CD4-positive, alpha-beta T cell (primary cell): ENCODE data around the gene IRX3. TPM values are rescaled to one million over a fixed set of nuclear protein-coding genes. Genes with fewer than 3 reads are reported as not detected.

Experiments used
- ATAC-seq: fragments of 200-7000 bp; cut with Tn5 transposase; one replicate; pipeline ENCODE4 v1.10.0; 2022; ENCODE audit warnings: mild to moderate bottlenecking; ENCODE audit not compliant: poor library complexity
- CTCF ChIA-PET: fragments of 350-600 bp; sonication (Branson Sonifier 250); formaldehyde crosslinking; loops from one replicate; lab custom pipeline; 2021; ENCODE audit warnings: antibody characterized with exemption, inconsistent platforms; lab: Charles Lee
- POLR2A ChIA-PET: fragments of 350-600 bp; sonication (Branson Sonifier 250); formaldehyde crosslinking; loops from one replicate; lab custom pipeline; 2021; ENCODE audit warnings: antibody characterized with exemption, inconsistent platforms; lab: Charles Lee
- DNase-seq, 14 experiments: peaks; one replicate each; pipeline ENCODE4 v3.0.0-alpha.2; 2013 to 2020; ENCODE audit warnings: mixed read lengths in 2 of 14
- H3K27ac ChIP-seq, 2 donors: one replicate each; pipeline versions ENCODE4 v1.5.1 to v1.7.0; 2013; ENCODE audit warnings: low read length in 2 of 2, low read depth in 1 of 2, mild to moderate bottlenecking in 1 of 2
- H3K27me3 ChIP-seq, 2 experiments: 1 replicate in 1 of 2; 2 replicates in 1 of 2; pipeline versions ENCODE4 v1.6.1 to v1.7.0; 2013; ENCODE audit warnings: low read length in 2 of 2, control low read depth in 1 of 2, mild to moderate bottlenecking in 1 of 2, moderate library complexity in 1 of 2; ENCODE audit not compliant: insufficient read depth in 2 of 2, control insufficient read depth in 1 of 2
- H3K36me3 ChIP-seq: one replicate; pipeline ENCODE4 v1.6.1; 2013; ENCODE audit warnings: low read length, control low read depth; ENCODE audit not compliant: insufficient read depth
- H3K4me1 ChIP-seq: one replicate; pipeline ENCODE4 v1.6.1; 2013; ENCODE audit warnings: low read length, control low read depth; ENCODE audit not compliant: insufficient read depth
- H3K4me3 ChIP-seq: one replicate; pipeline ENCODE4 v1.5.1; 2013; ENCODE audit warnings: mild to moderate bottlenecking, low read length, moderate library complexity
- H3K9me3 ChIP-seq, 2 experiments: 1 replicate in 1 of 2; 2 replicates in 1 of 2; pipeline versions ENCODE4 v1.6.1 to v1.7.0; 2013; ENCODE audit warnings: low read length in 2 of 2, mild to moderate bottlenecking in 2 of 2, control low read depth in 1 of 2, moderate library complexity in 1 of 2; ENCODE audit not compliant: control insufficient read depth in 1 of 2, insufficient read depth in 1 of 2
- H3K27ac Mint-ChIP-seq: one replicate; pipeline ENCODE4 v1.8.0; 2020; ENCODE audit warnings: mixed read lengths
- H3K27me3 Mint-ChIP-seq: one replicate; pipeline ENCODE4 v1.8.0; 2021; ENCODE audit warnings: mixed read lengths
- H3K36me3 Mint-ChIP-seq: one replicate; pipeline ENCODE4 v1.8.0; 2021; ENCODE audit warnings: low read depth, mixed read lengths
- H3K4me1 Mint-ChIP-seq: one replicate; pipeline ENCODE4 v1.8.0; 2021; ENCODE audit warnings: low read depth, mixed read lengths
- H3K4me3 Mint-ChIP-seq: one replicate; pipeline ENCODE4 v1.8.0; 2020; ENCODE audit warnings: mild to moderate bottlenecking, mixed read lengths
- H3K9me3 Mint-ChIP-seq: one replicate; pipeline ENCODE4 v1.8.0; 2020; ENCODE audit warnings: mixed read lengths
- CTCF ChIP-seq: fragments of 200-600 bp; IDR thresholded peaks from one replicate; pipeline ENCODE4 v1.8.0; 2022; ENCODE audit warnings: antibody characterized with exemption, mild to moderate bottlenecking
- intact Hi-C, 2 experiments: fragments of 100-400 bp; cut with DNase I in 1 of 2; cut with micrococcal nuclease in 1 of 2; formaldehyde crosslinking; loops; one replicate each; pipeline versions ENCODE4 v1.15.1 to v1.9.0; 2023 to 2025; cut with DNase I, micrococcal nuclease
- total RNA-seq, 174 experiments: library from RNA in 2 of 174; stranded (reverse) in 2 of 174; gene quantifications; one replicate each; pipeline ENCODE4 v1.2.3 and lab custom pipeline; 2021 to 2026

Gene IRX3
- total RNA-seq, 2 experiments from 2014 or later: not detected

GRCh38 chr16:54239456-54239855, 47.1 kb downstream of the IRX3 start:
- Histone ChIP-seq H3K9me3 (peaks cover 0 to 4% of the 10 kb centered on the region in 2 experiments), H3K36me3 (no peaks in the 10 kb centered on the region), H3K27me3 (peaks cover 0 to 5% of the 10 kb centered on the region in 2 experiments), H3K27ac (no peak overlapping the region), H3K4me1 (no peaks in the 10 kb centered on the region), H3K4me3 (no peak overlapping the region)
- no peak overlapping the region for H3K27ac Mint-ChIP-seq
- TF ChIP-seq CTCF: no peak
- no peaks in the 10 kb centered on the region for H3K36me3 Mint-ChIP-seq
- H3K27me3 Mint-ChIP-seq: peaks cover 6% of the 10 kb centered on the region
- ATAC-seq (no peak), DNase-seq (no peak)
- ChIA-PET POLR2A (no interaction called here), CTCF (interaction anchor here (1.2 kb wide), 1 partner anchor 10 kb away, joined by 3 read pairs; no protein-coding TSS in a partner anchor)
- H3K4me1 Mint-ChIP-seq: no peaks in the 10 kb centered on the region
- intact Hi-C loops: no loop called here
- no peaks in the 10 kb centered on the region for H3K9me3 Mint-ChIP-seq
- H3K4me3 Mint-ChIP-seq: no peak overlapping the region

GRCh38 chr16:54236773-54237172, 49.8 kb downstream of the IRX3 start:
- Histone ChIP-seq H3K9me3 (peaks cover 0 to 4% of the 10 kb centered on the region in 2 experiments), H3K27me3 (peaks cover 2 to 5% of the 10 kb centered on the region in 2 experiments), H3K36me3 (no peaks in the 10 kb centered on the region), H3K27ac (no peak overlapping the region), H3K4me3 (no peak overlapping the region), H3K4me1 (no peaks in the 10 kb centered on the region)
- ATAC-seq: no peak
- intact Hi-C loops: no loop called here
- Mint-ChIP-seq H3K27me3 (peaks cover 10% of the 10 kb centered on the region), H3K27ac (no peak overlapping the region), H3K36me3 (no peaks in the 10 kb centered on the region), H3K4me3 (no peak overlapping the region), H3K9me3 (no peaks in the 10 kb centered on the region), H3K4me1 (no peaks in the 10 kb centered on the region)
- TF ChIP-seq CTCF: no peak
- ChIA-PET POLR2A (no interaction called here), CTCF (no interaction called here)
- no peak for DNase-seq

GRCh38 chr16:54233615-54234014, 53.0 kb downstream of the IRX3 start:
- no peaks in the 10 kb centered on the region for H3K9me3 Mint-ChIP-seq
- H3K9me3 ChIP-seq: peaks cover 0 to 4% of the 10 kb centered on the region in 2 experiments
- no peak overlapping the region for H3K4me3 Mint-ChIP-seq
- no peaks in the 10 kb centered on the region for H3K36me3 Mint-ChIP-seq
- peaks cover 2 to 5% of the 10 kb centered on the region in 2 experiments for H3K27me3 ChIP-seq
- no peaks in the 10 kb centered on the region for H3K36me3 ChIP-seq
- TF ChIP-seq CTCF: no peak
- H3K4me1 ChIP-seq: no peaks in the 10 kb centered on the region
- no peak overlapping the region for H3K4me3 ChIP-seq
- no peaks in the 10 kb centered on the region for H3K4me1 Mint-ChIP-seq
- intact Hi-C loops: no loop called here
- H3K27ac Mint-ChIP-seq: no peak overlapping the region
- ChIA-PET CTCF (no interaction called here), POLR2A (no interaction called here)
- H3K27me3 Mint-ChIP-seq: peaks cover 10% of the 10 kb centered on the region
- no peak overlapping the region for H3K27ac ChIP-seq
- no peak for ATAC-seq
- no peak for DNase-seq
